ENCODE measurements around the gene CEPT1. TPM values are rescaled to one million over a fixed set of nuclear protein-coding genes. Genes with fewer than 3 reads are reported as not detected.
A peak's percentile ranks its signal among the peaks of the same experiment; 100 is the strongest.
"Not testable (repeated sequence)": the region's sequence is repeated elsewhere in the genome, so short reads cannot be mapped to it uniquely, and the experiment has no call there.

The CEPT1 gene
- polyA plus RNA-seq, 3 donors from 2014 or later: 14.7 to 20.9 (median 19.2) TPM

- Mint-ChIP-seq H3K27ac (peak overlapping the region; percentile 97 to 99 (median 98)), H3K9me3 (peaks cover 0 to 6% (median 0%) of the 10 kb centered on the region in 6 donors), H3K27me3 (ENCODE audit: low read depth in 3 of 3) (peaks cover 10 to 18% (median 12%) of the 10 kb centered on the region in 3 donors), H3K4me1 (peaks cover 62 to 68% of the 10 kb centered on the region in 2 donors), H3K36me3 (peaks cover 0 to 4% (median 0%) of the 10 kb centered on the region in 3 donors), H3K4me3 (peak overlapping the region; percentile 65 to 84 (median 74))
- no peak for DNase-seq
These were observed 73.4 kb downstream of the CEPT1 start for GRCh38 chr1:111213412-111213811.

- DNase-seq: peak in 1 of 3 donors; percentile 38
- Mint-ChIP-seq H3K27me3 (ENCODE audit: low read depth in 3 of 3) (peaks cover 10 to 18% (median 16%) of the 10 kb centered on the region in 3 donors), H3K27ac (peak overlapping the region; percentile 97 to 99 (median 98)), H3K9me3 (peaks cover 0 to 6% (median 0%) of the 10 kb centered on the region in 6 donors), H3K36me3 (peaks cover 0 to 4% (median 0%) of the 10 kb centered on the region in 3 donors), H3K4me1 (peaks cover 70 to 77% of the 10 kb centered on the region in 2 donors), H3K4me3 (peak overlapping the region; percentile 59 to 84 (median 69))
These were observed 74.2 kb downstream of the CEPT1 start for GRCh38 chr1:111214074-111214801.

- DNase-seq: no peak
- Mint-ChIP-seq H3K36me3 (peaks cover 0 to 4% (median 0%) of the 10 kb centered on the region in 3 donors), H3K27me3 (ENCODE audit: low read depth in 3 of 3) (peaks cover 10 to 18% (median 16%) of the 10 kb centered on the region in 3 donors), H3K27ac (peak overlapping the region; percentile 97 to 99 (median 98)), H3K9me3 (peaks cover 0 to 6% (median 0%) of the 10 kb centered on the region in 6 donors), H3K4me1 (peaks cover 77 to 83% of the 10 kb centered on the region in 2 donors), H3K4me3 (peak overlapping the region; percentile 59 to 84 (median 69))
These were observed 74.9 kb downstream of the CEPT1 start for GRCh38 chr1:111214884-111215283.

GRCh38 chr1:111215285-111215684 is 75.3 kb downstream of the CEPT1 start:
- Mint-ChIP-seq H3K4me1 (peaks cover 81 to 87% of the 10 kb centered on the region in 2 donors), H3K27me3 (ENCODE audit: low read depth in 3 of 3) (peaks cover 10 to 18% (median 16%) of the 10 kb centered on the region in 3 donors), H3K27ac (peak overlapping the region; percentile 97 to 99 (median 98)), H3K4me3 (peak overlapping the region; percentile 59 to 84 (median 69))
- DNase-seq, H3K36me3 Mint-ChIP-seq, H3K9me3 Mint-ChIP-seq: not testable (repeated sequence)

GRCh38 chr1:111216751-111217150 is 76.7 kb downstream of the CEPT1 start:
- DNase-seq: no peak
- H3K27ac Mint-ChIP-seq: peak overlapping the region; percentile 97 to 99 (median 98)
- peaks cover 13 to 25% (median 19%) of the 10 kb centered on the region in 3 donors for H3K27me3 Mint-ChIP-seq (ENCODE audit: low read depth in 3 of 3)
- H3K36me3 Mint-ChIP-seq: peaks cover 0 to 4% (median 0%) of the 10 kb centered on the region in 3 donors
- peak overlapping the region; percentile 59 to 84 (median 69) for H3K4me3 Mint-ChIP-seq
- H3K4me1 Mint-ChIP-seq: peaks cover 95 to 100% of the 10 kb centered on the region in 2 donors
- H3K9me3 Mint-ChIP-seq: peaks cover 0 to 6% (median 0%) of the 10 kb centered on the region in 6 donors

- DNase-seq: no peak
- peaks cover 100% of the 10 kb centered on the region in 2 donors for H3K4me1 Mint-ChIP-seq
- H3K4me3 Mint-ChIP-seq: peak overlapping the region; percentile 59 to 84 (median 69)
- H3K9me3 Mint-ChIP-seq: peaks cover 0 to 6% (median 0%) of the 10 kb centered on the region in 6 donors
- H3K27me3 Mint-ChIP-seq (ENCODE audit: low read depth in 3 of 3): peaks cover 14 to 27% (median 22%) of the 10 kb centered on the region in 3 donors
- H3K27ac Mint-ChIP-seq: peak overlapping the region; percentile 97 to 99 (median 98)
- peaks cover 0 to 4% (median 0%) of the 10 kb centered on the region in 3 donors for H3K36me3 Mint-ChIP-seq
These were observed 77.3 kb downstream of the CEPT1 start for GRCh38 chr1:111217183-111217910.

GRCh38 chr1:111218701-111219556 is 78.9 kb downstream of the CEPT1 start:
- no peak for DNase-seq
- H3K4me3 Mint-ChIP-seq: peak overlapping the region; percentile 68 to 92 (median 78)
- peak overlapping the region; percentile 97 to 99 (median 98) for H3K27ac Mint-ChIP-seq
- peaks cover 97 to 100% of the 10 kb centered on the region in 2 donors for H3K4me1 Mint-ChIP-seq
- peaks cover 0 to 4% (median 0%) of the 10 kb centered on the region in 3 donors for H3K36me3 Mint-ChIP-seq
- H3K9me3 Mint-ChIP-seq: peaks cover 0 to 6% (median 0%) of the 10 kb centered on the region in 6 donors
- H3K27me3 Mint-ChIP-seq (ENCODE audit: low read depth in 3 of 3): peaks cover 14 to 27% (median 22%) of the 10 kb centered on the region in 3 donors

GRCh38 chr1:111219557-111220286 is 79.7 kb downstream of the CEPT1 start:
- H3K4me3 Mint-ChIP-seq: peak overlapping the region; percentile 68 to 92 (median 78)
- H3K27ac Mint-ChIP-seq: peak overlapping the region; percentile 97 to 99 (median 98)
- H3K9me3 Mint-ChIP-seq: peaks cover 0 to 6% (median 0%) of the 10 kb centered on the region in 6 donors
- DNase-seq: peak in 2 of 3 donors; percentile 44 to 48
- H3K36me3 Mint-ChIP-seq: peaks cover 0 to 4% (median 0%) of the 10 kb centered on the region in 3 donors
- peaks cover 93 to 100% of the 10 kb centered on the region in 2 donors for H3K4me1 Mint-ChIP-seq
- peaks cover 12 to 25% (median 21%) of the 10 kb centered on the region in 3 donors for H3K27me3 Mint-ChIP-seq (ENCODE audit: low read depth in 3 of 3)

GRCh38 chr1:111220302-111220890 is 80.4 kb downstream of the CEPT1 start:
- H3K27me3 Mint-ChIP-seq (ENCODE audit: low read depth in 3 of 3): peaks cover 11 to 21% (median 20%) of the 10 kb centered on the region in 3 donors
- peak overlapping the region; percentile 68 to 92 (median 78) for H3K4me3 Mint-ChIP-seq
- no peak for DNase-seq
- peaks cover 0 to 4% (median 0%) of the 10 kb centered on the region in 3 donors for H3K36me3 Mint-ChIP-seq
- peaks cover 93 to 100% of the 10 kb centered on the region in 2 donors for H3K4me1 Mint-ChIP-seq
- H3K9me3 Mint-ChIP-seq: peaks cover 0 to 6% (median 0%) of the 10 kb centered on the region in 6 donors
- H3K27ac Mint-ChIP-seq: peak overlapping the region; percentile 97 to 99 (median 98)

GRCh38 chr1:111221276-111221632 is 81.2 kb downstream of the CEPT1 start:
- Mint-ChIP-seq H3K27ac (peak overlapping the region; percentile 97 to 99 (median 98)), H3K4me3 (peak overlapping the region; percentile 68 to 92 (median 78)), H3K27me3 (ENCODE audit: low read depth in 3 of 3) (peaks cover 4 to 14% (median 13%) of the 10 kb centered on the region in 3 donors), H3K9me3 (no peaks in the 10 kb centered on the region), H3K4me1 (peaks cover 93 to 100% of the 10 kb centered on the region in 2 donors), H3K36me3 (no peaks in the 10 kb centered on the region)
- DNase-seq: no peak

- H3K4me1 Mint-ChIP-seq: peaks cover 93 to 100% of the 10 kb centered on the region in 2 donors
- peak overlapping the region; percentile 97 to 99 (median 98) for H3K27ac Mint-ChIP-seq
- H3K9me3 Mint-ChIP-seq: no peaks in the 10 kb centered on the region
- H3K36me3 Mint-ChIP-seq: no peaks in the 10 kb centered on the region
- H3K4me3 Mint-ChIP-seq: peak overlapping the region; percentile 68 to 92 (median 78)
- peak; percentile 72 to 74 (median 73) for DNase-seq
- H3K27me3 Mint-ChIP-seq (ENCODE audit: low read depth in 3 of 3): peaks cover 4 to 14% (median 11%) of the 10 kb centered on the region in 3 donors
These were observed 81.7 kb downstream of the CEPT1 start for GRCh38 chr1:111221633-111222291.
